ENCODE results near the gene SYT7. TPM values are rescaled to one million over a fixed set of nuclear protein-coding genes. Genes with fewer than 3 reads are reported as not detected.

Gene SYT7
- total RNA-seq, 1 donor from 2014 or later, result 4.1 TPM

DNA sequence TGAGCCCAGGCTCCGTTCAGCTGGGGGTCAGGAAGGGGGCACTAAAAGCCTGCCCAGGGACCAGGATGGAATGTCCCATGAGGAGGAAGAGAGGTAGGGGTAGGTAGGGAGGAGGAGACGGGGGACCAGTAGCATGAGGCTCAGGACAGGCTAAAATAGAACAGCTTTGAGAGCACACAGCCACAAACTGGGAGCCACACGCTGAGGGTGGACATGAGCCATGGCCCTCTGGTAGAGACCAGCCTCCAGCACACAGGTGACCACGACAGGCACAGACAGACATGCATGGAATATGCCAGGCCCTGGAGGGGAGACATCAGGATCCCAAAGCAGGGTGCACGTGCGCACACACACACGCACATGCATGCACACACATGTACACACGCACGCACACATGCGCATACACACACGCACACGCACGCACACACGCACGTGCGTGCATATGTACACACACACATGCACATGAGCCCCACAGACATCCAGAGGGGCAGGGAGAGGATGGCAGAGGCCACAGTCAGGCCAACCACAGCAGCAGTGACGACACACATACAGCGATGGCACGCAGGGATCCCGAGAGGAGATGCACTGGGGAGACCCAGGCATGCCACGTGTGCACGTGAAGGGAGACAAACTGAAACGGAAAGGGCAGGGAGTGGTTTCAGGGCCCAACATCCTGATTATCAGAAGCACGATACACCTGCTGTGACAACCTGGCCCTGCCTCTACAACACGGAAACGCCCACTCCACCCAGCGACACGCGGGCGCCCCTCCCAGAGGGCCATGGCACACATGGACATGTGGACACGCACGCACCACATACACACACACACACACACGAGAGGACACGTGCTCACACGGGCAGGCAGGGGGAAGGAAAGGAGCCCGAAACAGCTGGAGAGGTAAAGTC, 46.6 kb downstream of the SYT7 start:
- H3K4me3 Mint-ChIP-seq, result no peak overlapping the region
- TF ChIP-seq, protein P1, sequence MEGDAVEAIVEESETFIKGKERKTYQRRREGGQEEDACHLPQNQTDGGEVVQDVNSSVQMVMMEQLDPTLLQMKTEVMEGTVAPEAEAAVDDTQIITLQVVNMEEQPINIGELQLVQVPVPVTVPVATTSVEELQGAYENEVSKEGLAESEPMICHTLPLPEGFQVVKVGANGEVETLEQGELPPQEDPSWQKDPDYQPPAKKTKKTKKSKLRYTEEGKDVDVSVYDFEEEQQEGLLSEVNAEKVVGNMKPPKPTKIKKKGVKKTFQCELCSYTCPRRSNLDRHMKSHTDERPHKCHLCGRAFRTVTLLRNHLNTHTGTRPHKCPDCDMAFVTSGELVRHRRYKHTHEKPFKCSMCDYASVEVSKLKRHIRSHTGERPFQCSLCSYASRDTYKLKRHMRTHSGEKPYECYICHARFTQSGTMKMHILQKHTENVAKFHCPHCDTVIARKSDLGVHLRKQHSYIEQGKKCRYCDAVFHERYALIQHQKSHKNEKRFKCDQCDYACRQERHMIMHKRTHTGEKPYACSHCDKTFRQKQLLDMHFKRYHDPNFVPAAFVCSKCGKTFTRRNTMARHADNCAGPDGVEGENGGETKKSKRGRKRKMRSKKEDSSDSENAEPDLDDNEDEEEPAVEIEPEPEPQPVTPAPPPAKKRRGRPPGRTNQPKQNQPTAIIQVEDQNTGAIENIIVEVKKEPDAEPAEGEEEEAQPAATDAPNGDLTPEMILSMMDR (conservative IDR thresholded peaks at IDR 0.05), result no peak
- no peaks in the 10 kb centered on the region for H3K9me3 Mint-ChIP-seq
- no peaks in the 10 kb centered on the region for H3K36me3 Mint-ChIP-seq (ENCODE audit: low read depth)
- no peak for DNase-seq (ENCODE audit: low read depth, low spot score)
- no peak overlapping the region for H3K27ac Mint-ChIP-seq (ENCODE audit: unreplicated experiment)
- H3K27me3 Mint-ChIP-seq (ENCODE audit: low read depth), result peaks cover 5% of the 10 kb centered on the region
- peaks cover 6% of the 10 kb centered on the region for H3K4me1 Mint-ChIP-seq

DNA sequence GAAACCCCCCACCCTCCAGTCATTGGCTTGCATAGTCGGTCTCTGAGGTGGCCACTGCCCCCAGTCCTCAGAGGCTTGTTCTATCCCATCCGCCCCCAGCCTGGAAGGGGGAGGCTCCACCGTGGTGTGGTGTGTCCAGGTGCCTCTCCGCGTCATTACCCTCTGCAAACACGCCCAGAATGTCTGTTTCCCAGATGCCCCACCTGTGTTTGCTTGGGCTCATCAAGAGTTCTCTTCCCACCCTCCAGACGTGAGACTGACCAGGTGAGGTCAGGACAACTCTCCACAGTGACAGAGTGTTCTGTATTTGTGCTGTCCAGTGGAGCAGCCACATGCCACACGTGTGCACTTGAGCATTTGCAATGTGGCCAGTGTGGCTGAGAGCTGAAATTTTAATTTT, 47.5 kb downstream of the SYT7 start:
- no peaks in the 10 kb centered on the region for H3K36me3 Mint-ChIP-seq (ENCODE audit: low read depth)
- TF ChIP-seq, protein P1 (conservative IDR thresholded peaks at IDR 0.05), result no peak
- H3K27ac Mint-ChIP-seq (ENCODE audit: unreplicated experiment), result no peak overlapping the region
- H3K4me3 Mint-ChIP-seq, result no peak overlapping the region
- DNase-seq (ENCODE audit: low read depth, low spot score), result no peak
- H3K4me1 Mint-ChIP-seq, result peaks cover 10% of the 10 kb centered on the region
- H3K9me3 Mint-ChIP-seq, result no peaks in the 10 kb centered on the region
- no peaks in the 10 kb centered on the region for H3K27me3 Mint-ChIP-seq (ENCODE audit: low read depth)

DNA sequence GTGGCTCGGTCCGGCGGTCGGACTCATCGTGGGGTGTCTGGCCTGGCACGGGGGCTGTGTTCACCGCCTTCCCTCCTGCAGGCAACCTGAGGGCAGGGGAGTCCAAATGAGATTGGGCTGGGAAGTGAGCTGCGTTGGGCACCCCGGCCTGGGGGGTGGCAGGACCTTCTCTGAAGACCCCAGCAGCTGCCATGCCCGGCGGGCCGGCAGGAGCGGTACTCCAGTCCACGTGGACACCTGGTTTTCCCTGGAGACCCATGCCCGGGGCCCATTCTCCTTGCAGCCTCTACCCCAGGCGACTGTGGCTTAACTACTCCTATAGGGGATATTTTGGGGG, 47.9 kb downstream of the SYT7 start:
- no peaks in the 10 kb centered on the region for H3K27me3 Mint-ChIP-seq (ENCODE audit: low read depth)
- no peaks in the 10 kb centered on the region for H3K9me3 Mint-ChIP-seq
- no peak overlapping the region for H3K27ac Mint-ChIP-seq (ENCODE audit: unreplicated experiment)
- no peak overlapping the region for H3K4me3 Mint-ChIP-seq
- no peak for DNase-seq (ENCODE audit: low read depth, low spot score)
- H3K4me1 Mint-ChIP-seq, result peaks cover 11% of the 10 kb centered on the region
- no peaks in the 10 kb centered on the region for H3K36me3 Mint-ChIP-seq (ENCODE audit: low read depth)
- TF ChIP-seq, protein P1 (conservative IDR thresholded peaks at IDR 0.05), result no peak

DNA sequence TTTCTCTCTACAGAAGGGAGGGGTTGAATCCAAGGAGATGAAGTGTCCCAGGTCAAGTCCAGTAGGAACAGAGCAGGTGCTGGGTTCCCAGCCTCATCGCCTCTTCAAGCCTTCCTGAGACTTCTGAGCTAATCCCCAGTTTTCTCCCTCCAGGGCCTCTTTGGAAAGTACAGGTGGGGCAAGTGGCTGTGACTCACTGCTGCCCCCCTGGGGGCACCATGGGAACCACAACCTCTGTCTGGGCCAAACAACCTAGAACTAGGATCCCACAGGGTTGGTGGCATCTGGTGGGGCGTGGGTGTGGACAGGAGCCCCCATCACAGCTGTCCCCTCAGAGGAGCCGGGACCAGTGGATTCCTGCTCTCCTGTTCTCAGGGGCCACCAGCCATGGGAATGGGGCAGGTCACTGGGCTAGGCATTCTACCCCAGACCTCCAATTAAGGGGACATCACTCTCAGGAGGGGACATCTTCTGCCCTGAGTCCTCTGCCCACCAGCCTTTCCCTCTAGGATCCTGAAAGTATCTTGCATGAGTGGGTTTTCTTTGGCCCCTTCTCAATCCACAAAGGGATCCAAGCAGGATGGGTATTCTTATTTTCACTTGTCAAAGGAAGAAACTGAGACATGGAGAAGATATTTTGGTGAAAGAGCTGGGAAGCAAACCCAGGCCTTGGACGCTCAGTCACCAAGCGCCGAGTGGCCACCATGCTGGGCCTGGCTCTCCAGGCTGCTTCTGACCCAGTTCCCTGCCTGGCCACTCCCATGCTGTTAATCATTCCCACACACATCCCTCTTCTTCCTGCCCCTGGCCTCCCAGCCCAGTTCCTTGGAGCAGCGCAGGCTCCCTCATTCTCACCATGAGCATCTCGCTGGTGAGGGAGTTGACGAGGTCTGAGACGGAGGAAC, 48.5 kb downstream of the SYT7 start:
- peaks cover 11% of the 10 kb centered on the region for H3K4me1 Mint-ChIP-seq
- H3K4me3 Mint-ChIP-seq, result no peak overlapping the region
- no peaks in the 10 kb centered on the region for H3K36me3 Mint-ChIP-seq (ENCODE audit: low read depth)
- H3K27me3 Mint-ChIP-seq (ENCODE audit: low read depth), result no peaks in the 10 kb centered on the region
- no peak overlapping the region for H3K27ac Mint-ChIP-seq (ENCODE audit: unreplicated experiment)
- H3K9me3 Mint-ChIP-seq, result no peaks in the 10 kb centered on the region
- TF ChIP-seq, protein P1 (conservative IDR thresholded peaks at IDR 0.05), result peak; percentile 76
- DNase-seq (ENCODE audit: low read depth, low spot score), result peak; percentile 34

DNA sequence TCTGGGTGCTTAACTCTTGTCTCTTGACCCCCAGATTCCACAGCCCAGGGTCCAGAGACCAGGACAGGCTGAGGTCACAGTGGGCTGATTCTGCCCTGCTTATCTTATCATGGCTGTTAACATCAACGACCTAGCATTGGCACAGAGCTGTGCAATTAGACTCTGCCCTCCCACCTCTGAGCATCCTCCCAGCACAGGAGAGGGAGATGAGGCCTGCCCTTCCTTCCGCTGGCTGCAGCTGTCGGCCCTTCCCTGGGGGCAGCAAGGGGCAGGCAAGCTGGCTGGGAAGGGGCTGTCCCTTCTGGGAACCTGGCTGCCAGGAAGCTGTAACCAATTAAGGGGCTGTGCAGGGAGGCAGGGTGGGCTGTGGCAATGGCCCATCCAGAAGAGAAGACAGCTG, 49.8 kb downstream of the SYT7 start:
- Mint-ChIP-seq H3K27ac (ENCODE audit: unreplicated experiment) (no peak overlapping the region), H3K27me3 (ENCODE audit: low read depth) (no peaks in the 10 kb centered on the region), H3K36me3 (ENCODE audit: low read depth) (no peaks in the 10 kb centered on the region), H3K4me1 (peaks cover 19% of the 10 kb centered on the region), H3K9me3 (no peaks in the 10 kb centered on the region), H3K4me3 (no peak overlapping the region)
- TF ChIP-seq, protein P1 (conservative IDR thresholded peaks at IDR 0.05), result no peak
- DNase-seq (ENCODE audit: low read depth, low spot score), result no peak
